ENCODE measurements around the gene ZEB2. TPM values are rescaled to one million over a fixed set of nuclear protein-coding genes. Genes with fewer than 3 reads are reported as not detected.

Gene ZEB2
- total RNA-seq, 4 donors from 2014 or later: 12.4 to 149 (median 29.9) TPM

DNA sequence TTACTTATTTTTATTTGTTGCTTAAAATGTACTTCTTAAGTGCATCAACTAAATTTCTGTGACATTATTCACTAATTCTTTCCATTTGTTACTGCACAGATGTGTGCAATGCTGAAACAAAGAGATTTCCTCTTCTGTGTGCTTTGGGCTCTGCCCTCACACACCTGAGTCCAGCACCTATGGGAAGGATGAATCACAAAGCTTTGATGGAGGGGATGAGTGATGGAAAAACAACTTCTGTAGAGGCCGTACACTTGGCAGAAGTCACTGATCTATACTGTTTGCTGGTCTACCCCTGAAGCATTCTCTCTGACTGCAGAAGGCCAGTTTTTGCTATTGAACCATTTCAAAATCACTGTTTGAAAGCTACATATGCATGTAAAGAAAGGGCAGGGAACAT is 178.4 kb downstream of the ZEB2 start:
- H3K27ac ChIP-seq: no peak overlapping the region
- H3K27me3 ChIP-seq: no peaks in the 10 kb centered on the region
- no peaks in the 10 kb centered on the region for H3K9me3 ChIP-seq
- DNase-seq: no peak
- TF ChIP-seq POLR2A (IDR thresholded peaks at IDR 0.05): no peak
- TF ChIP-seq, protein P1, sequence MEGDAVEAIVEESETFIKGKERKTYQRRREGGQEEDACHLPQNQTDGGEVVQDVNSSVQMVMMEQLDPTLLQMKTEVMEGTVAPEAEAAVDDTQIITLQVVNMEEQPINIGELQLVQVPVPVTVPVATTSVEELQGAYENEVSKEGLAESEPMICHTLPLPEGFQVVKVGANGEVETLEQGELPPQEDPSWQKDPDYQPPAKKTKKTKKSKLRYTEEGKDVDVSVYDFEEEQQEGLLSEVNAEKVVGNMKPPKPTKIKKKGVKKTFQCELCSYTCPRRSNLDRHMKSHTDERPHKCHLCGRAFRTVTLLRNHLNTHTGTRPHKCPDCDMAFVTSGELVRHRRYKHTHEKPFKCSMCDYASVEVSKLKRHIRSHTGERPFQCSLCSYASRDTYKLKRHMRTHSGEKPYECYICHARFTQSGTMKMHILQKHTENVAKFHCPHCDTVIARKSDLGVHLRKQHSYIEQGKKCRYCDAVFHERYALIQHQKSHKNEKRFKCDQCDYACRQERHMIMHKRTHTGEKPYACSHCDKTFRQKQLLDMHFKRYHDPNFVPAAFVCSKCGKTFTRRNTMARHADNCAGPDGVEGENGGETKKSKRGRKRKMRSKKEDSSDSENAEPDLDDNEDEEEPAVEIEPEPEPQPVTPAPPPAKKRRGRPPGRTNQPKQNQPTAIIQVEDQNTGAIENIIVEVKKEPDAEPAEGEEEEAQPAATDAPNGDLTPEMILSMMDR (IDR thresholded peaks at IDR 0.05): no peak
- H3K4me3 ChIP-seq: no peak overlapping the region
- H3K36me3 ChIP-seq: no peaks in the 10 kb centered on the region
- H3K4me1 ChIP-seq: no peaks in the 10 kb centered on the region

DNA sequence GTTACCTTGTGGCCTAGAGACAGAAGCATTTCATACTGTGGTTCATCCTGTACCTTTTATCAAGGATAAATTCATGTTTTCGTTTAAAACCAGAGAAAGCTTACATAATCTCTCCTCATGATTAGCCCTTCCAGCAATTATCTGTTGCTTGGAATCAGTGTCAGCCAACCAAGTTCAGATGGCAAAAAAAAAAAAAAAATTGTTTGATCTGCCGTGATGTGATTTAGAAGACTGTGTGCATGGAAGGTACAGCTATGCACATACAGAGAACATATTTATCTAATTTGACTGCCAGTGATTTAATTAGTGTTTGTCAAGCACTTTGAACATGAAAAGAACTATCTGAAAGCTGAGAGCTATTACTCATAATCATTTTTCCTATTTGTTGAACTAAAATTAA is 180.9 kb downstream of the ZEB2 start:
- no peaks in the 10 kb centered on the region for H3K27me3 ChIP-seq
- H3K36me3 ChIP-seq: no peaks in the 10 kb centered on the region
- no peaks in the 10 kb centered on the region for H3K4me1 ChIP-seq
- no peak overlapping the region for H3K4me3 ChIP-seq
- no peak for DNase-seq
- H3K9me3 ChIP-seq: no peaks in the 10 kb centered on the region
- TF ChIP-seq POLR2A (IDR thresholded peaks at IDR 0.05): no peak
- TF ChIP-seq, protein P1 (IDR thresholded peaks at IDR 0.05): no peak
- H3K27ac ChIP-seq: no peak overlapping the region

DNA sequence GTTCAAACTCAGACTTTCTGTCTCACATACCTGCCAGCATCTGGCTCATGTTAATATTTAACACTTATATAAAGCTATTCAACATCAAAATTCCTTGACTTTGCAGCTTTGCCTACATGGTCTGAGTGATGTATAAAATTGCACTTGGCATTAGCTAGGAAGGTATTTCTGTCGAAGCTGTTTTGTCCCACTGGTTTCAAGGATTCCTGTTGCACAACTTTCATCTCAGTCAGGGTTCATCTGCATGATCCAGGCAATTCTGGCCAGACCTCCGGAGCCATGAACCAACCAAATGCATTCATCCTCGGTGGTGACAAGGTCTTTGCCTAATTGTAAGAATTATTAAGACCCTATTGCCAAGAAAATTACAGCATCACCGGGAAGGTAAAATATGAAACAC is 185.4 kb downstream of the ZEB2 start:
- Histone ChIP-seq H3K27ac (no peak overlapping the region), H3K9me3 (no peaks in the 10 kb centered on the region)

More for the DNA sequence above, 185.4 kb downstream of the ZEB2 start:
- H3K27me3 ChIP-seq: no peaks in the 10 kb centered on the region
- H3K36me3 ChIP-seq: no peaks in the 10 kb centered on the region
- H3K4me1 ChIP-seq: peaks cover 0 to 10% (median 3%) of the 10 kb centered on the region in 4 donors
- TF ChIP-seq, protein P1 (IDR thresholded peaks at IDR 0.05): no peak
- no peak for TF ChIP-seq POLR2A (IDR thresholded peaks at IDR 0.05)
- H3K4me3 ChIP-seq: no peak overlapping the region
- DNase-seq: no peak

Small RNA genes lying within 50 kb of the gene (small RNA-seq; reads per million reads assigned to genes)
- 0 reads per million in 2 donors for gene RF01987
